Eye (tissue), 1 donor: Measurements from ENCODE around the gene NAV2.
A peak's percentile ranks its signal among the peaks of the same experiment; 100 is the strongest.
"Not testable (repeated sequence)": the region's sequence is repeated elsewhere in the genome, so short reads cannot be mapped to it uniquely, and the experiment has no call there.

Source experiments
- DNase-seq: peaks from one replicate; pipeline ENCODE4 v3.0.0-alpha.2; 2015

The NAV2 gene

DNA sequence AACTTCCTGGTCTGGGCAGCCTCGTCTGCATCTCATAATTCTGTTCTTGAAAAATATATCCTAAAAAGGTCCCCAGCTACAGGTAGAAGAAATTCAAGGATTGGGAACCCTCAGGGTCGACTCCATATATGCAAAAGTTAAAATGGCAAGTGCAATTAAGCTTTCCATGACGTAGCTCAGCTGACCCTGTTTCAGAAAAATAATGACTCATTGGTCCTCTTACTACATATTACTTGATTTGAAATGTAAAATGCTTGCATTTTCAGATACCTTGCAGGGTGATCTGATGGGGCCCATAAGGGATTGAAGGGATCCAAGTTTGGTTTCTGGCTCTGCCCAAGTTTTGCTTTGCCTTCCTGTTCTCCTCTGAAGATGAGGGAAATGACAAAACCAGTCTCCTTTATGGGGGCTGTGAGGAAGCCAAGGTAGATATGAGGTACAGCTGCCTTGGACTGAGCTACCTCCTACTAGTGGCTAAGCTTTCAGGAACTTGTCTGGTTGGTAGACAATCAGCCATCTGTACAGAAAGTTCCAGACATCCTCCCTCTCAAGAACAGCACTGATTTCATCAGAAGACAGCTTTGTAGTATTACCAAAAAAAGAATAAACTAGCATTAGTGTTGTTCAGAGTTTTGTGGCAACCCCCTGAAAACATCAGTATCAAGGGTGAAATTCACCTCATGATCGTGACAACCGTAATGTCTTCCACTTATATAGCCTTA is 270.3 kb downstream of the NAV2 start:
- DNase-seq: no peak

DNA sequence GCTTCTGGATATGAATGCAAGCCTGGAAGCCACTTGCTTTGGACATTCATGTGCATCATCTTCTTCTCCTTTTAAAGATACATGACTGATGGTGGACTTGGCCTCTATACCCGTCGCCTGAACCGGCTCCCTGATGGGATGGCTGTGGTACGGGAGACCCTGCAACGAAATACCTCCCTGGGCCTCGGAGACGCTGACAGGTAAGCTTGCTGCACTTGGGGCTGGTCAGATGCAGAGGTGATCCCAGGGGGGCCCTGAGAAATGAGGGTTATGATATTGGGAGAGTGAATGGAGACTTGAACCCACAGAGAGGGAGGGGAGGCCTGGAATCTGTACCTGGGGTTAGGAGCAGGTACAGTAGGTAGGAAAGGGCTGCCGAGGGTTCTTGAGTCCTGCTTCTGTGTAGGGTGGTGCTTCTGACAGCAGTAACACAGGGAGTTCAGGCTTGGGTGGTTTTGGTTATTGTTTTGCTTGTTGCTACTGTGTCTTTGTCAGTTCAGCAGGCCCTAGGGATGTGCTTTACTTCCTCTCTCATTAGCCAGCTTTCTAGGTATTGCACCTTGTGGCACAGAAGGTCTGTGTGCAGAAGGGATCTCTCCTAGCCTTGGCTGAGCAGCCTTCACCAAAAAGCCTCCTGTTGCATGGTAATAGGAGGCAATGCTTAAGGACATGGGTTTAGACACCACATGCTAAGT is 271.6 kb downstream of the NAV2 start:
- DNase-seq: no peak

DNA sequence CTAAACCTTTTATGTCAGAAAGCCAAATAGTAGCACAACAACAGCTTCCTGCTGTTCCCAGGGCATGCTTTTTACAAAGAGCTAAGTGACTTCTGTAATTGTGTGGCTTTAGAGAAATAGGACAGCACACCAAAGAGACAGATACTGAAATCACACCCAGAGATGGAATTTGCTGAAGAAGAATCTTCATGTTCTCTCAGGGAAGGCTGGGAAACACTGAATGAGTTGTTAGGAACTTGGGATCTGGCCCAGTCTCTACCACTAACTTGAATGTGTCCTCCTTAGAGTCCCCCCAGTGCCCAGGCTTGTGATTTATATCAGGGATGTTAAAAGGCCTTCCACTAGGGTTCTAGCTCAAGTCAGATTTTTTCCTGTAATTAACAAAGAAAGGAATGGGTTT is 272.5 kb downstream of the NAV2 start:
- no peak for DNase-seq

DNA sequence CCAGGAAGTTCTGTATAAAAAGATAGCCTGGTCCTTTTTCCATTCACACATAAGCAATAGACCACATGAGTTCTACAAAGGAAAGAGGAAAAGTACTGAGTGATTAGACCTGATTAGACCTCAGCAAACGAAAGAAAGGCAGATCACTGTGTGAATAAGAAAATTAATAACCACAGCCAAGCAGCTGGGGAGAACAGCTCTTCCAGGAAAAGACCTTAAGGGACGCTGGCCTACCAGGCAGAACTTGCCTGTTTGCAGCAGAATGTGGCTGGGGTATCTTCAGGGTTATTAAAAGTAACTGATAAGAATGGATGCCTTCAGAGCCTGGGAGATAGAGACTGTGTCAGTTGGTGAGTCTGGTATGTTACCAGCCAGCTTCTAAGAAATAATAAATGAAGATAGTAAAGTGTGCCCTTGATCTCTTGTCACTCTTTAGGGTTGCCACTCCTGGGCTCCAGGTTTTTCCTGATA is 274.7 kb downstream of the NAV2 start:
- no peak for DNase-seq

DNA sequence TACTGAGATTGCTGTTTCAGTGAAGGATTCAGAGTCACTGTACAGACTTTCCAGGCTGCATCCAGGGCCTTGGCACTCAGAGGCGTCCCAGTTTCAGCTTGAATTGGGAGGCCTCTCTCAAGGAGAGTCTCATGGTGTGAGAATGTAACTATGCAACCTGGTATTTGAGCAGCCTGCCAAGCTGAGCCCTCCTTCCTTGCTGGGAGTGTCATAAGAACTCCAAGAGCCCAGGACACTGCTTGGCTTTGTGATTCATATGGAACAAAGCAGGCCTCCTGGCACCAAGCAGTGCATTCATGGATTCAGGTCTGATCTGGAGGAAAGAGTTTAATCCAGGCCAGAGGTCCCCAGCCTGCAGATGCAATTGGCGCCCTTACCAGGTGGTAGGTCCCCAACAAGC is 276.0 kb downstream of the NAV2 start:
- no peak for DNase-seq

DNA sequence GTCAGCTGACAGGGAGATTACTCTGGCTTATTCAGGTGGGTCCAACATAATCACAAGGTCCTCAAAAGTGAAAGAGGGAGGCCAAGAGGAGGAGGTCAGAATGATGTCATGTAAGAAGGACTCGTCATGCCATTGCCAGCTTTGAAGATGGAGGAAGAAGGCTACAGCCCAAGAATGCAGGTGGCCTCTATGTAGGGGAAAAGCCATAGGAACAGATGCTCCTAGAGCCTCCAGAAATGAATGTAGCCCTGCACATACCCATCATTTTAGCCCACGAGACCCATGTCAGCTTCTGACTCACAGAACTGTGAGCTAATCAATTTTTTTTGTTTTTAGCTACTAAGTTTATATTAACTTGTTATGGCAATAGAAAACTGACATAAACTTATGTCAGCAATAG is 276.6 kb downstream of the NAV2 start:
- DNase-seq: no peak

DNA sequence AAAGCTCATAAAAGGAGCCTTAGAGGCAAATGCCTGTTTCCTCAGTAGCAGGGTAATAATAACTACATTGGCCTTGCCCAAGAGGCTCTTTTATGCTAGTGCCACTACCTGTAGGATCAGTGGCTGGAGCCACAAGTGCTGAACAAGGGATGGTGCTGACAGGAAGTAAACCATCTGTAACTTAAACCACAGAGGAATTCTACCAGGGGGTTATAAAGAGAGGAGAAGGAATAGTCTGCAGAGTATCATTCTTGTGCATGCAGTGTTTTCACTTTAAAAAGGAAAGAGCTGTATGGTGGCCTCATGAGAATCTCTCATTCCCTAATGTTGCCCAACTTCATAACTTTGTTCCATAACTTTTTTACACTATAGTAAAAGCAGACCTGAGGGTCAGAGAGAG is 279.5 kb downstream of the NAV2 start:
- DNase-seq: no peak

DNA sequence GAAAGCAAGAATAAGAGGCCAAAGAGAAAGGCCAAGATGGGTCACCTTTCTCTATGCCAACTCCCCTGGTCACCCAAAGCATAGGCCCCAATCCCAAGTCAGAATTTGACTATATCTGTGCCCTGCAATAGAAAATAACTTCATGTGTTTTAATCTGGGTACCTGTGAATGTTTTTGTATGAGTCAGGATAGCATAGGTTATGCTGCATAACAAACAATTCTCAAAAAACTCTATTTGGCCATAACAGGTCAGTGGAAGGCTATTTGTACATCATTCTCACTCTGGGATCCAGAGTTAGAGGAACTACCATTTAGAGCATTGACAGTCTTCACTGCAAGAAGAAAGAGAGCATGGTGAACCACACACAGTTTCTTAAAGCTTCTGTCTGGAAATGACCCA is 280.4 kb downstream of the NAV2 start:
- DNase-seq: no peak

DNA sequence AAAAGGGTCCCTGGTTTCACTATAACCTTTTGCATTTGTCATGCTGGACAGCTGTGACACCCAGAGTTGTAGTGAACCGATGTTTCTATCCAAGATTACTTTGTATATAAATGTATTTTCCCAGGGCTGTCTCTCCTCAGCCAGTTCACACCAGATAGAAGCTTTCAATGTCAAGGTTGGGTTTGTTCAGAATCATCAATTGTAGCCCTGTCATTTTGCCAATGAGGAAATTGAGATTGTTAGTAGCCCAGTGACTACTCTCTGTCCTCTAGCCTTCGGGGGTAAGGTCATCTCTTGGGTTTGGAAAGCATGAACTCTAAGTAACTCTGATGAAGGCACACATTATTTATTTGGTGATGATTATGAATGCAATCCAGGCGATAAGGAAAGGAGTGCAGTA is 282.0 kb downstream of the NAV2 start:
- DNase-seq: no peak

DNA sequence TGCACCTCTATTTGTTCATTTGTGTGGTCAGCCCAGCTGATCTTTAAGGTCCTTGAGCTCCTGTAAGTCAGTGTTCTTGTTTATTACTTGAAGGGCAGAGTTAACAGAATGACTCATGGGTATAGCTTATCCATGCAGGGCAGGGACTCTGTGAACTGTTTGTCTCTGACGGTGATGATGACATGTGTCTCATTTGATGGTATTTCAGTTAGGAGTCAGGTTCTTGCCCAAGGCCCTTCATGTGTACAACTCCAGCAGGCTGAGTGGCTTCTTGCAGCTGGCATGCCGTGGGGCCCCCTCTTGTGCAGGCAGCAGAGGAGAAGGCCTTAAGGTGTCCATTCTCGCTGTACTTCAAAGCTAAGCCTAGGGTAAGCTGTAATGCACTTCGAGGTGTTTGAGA is 282.5 kb downstream of the NAV2 start:
- DNase-seq: no peak

DNA sequence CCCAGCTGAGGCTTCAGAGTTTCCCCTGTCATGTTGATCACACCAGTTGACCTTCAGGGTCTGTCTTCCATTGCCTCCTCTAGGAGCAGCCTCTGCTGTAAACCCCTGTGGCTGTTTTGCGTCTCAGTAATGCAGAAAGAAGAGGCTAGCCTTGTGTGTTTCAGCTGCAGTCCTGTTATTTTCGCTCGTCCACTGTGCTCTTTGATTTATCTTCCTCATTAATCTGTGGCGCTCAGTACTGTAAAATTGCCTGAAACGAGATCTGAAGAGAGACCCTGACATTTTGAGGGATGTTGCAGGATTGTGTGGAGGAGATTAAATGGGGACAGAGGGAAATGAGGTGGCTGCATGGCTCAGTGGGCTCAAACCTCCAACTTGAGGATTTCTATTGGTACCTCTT is 283.9 kb downstream of the NAV2 start:
- no peak for DNase-seq

DNA sequence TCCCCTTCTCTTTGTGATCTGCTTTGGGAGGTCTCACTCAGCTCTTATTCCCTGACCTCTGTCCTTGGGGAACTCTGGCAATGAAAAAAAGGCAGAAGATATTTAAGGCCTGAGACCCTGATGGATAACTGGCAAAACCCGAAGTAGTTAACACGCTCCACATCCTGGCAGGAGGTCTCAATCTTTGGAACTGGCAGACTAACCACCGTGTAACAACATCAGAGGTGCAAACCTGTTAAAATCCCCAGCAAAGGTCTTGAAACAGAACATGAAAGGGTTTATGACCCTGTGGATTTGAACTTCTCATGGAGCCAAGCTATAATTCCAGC is 287.3 kb downstream of the NAV2 start:
- DNase-seq: no peak

DNA sequence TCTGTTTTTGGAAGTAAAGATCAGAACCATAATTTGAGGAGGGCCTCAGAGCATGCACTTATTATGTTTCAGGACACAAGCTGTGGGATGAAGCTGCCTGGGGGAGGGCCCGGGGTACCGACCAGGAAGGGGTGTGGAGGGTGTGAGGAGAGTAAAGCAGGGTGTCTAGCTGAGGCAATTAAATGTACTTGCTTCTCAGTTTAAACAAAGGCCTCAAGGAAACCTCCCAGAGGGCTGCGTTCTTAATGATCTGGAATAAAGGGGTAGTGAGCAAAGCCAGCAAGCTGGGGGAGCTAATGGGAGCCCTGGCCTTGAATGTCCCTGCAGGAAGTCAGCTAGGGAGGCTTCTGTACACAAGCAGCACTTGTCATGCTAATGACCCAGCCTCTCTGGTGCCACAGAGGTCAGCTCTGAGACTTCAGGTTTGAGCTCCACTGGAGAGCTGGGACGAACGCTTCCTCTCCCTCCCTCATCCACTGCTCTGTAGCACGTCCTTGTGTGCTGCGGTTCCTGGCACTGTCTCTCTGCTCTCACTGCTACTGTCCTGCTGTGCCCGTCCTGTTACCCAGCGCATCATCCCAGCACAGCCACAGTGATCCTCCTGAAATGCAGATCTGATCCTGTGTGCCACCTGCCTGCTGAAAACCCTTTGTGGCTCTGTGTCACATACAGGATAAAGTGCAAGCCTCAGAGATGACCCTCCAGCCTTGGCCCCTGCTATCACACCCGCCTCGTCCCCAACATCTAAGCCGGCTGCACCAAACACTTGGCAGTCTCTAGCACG is 287.9 kb downstream of the NAV2 start:
- DNase-seq: peak; percentile 92

DNA sequence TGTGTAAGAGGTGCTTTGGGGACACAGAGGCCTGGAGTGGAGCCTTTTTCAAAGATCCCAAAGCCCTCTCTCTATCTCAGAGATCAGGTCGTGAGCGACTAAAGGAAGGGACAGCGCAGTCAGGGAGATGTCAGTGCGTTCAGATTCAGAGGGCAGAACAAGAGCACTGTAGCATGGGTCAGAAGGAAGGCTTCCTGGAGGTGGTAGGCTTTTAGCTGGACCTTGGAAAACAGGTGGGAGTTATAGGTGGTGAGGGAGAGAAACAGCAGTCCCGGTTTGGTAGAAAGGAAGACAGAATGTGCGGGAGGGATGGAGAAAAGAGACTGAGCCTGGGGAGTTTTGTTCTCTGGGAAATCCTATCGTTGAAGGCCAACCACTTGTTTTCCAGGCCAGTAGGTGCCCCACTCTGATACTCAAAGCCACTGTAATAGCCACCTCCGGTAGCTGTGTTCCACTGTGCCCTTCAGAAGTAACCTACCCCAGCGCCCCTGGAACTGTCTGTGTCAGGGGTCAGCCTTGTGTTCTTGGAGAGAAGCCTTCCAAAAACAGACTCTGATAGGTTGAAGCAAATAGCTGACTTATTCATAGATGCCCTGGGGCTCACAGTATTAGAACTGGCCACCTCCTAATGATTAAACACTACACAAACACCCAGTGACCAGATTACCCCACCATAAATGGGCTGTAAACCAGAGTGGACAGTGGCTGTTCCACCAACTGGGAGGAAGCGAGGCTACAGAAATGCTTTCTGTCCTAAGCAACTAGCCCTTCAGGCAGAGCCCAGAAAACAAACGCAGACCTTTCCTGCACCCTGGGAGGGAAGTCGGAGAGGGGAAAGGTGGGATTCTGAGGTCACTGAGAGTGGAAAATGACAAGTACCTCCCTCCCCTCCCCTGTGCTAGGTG is 289.9 kb downstream of the NAV2 start:
- DNase-seq: no peak

DNA sequence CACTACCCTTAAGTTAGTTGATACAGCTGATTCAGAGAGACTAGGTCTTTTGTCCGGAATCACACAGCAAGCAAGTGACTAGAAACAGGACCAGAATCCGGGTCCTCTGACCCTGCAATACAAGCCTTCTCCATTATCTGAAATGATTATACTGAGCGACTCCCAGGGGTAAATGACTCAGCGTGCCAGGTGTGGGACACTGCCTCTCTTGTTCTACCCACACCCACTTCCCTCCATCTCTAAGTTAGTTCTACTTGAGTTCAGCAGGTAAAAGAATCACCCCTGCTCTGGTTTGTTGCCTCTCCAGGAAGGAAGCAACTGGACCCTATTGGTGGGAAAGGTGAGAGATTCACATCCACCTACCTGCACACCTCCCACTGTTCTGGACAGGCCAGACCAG is 290.7 kb downstream of the NAV2 start:
- no peak for DNase-seq

DNA sequence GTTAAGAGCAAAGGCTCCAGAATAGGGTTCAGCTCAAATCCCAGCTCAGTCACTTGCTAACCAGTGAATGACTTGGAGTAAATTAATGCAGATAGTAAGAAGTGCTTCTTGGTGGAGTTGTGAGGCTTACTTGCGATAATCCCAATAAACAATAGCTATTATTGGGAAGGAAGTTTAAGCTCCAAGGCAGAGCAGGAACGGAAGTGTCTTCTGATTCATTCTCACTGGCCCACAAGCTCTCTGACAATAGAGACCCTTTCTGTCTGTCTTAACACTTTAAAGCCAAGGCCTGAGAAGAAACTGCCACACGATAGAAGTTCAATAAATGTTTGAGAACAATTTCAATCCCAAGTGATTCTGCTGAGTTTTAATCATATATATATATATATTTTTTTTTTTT is 292.2 kb downstream of the NAV2 start:
- no peak for DNase-seq

DNA sequence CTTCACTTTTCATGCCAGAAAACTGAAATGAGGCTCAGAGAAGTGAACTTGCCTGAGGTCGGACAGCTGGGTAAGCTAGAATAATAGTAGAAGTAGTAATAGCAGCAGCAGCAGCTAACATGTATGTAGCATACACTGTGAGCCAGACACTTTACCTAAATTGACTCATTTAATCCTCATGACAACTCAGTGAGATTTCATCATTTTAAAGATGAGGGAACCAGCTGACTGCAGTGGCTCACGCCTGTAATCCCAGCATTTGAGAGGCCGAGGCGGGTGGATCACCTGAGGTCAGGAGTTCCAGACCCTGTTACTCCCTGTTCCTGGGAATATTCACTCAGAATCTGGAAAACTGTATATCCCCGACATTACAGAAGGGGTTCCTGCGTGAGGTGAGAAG is 293.1 kb downstream of the NAV2 start:
- no peak for DNase-seq

DNA sequence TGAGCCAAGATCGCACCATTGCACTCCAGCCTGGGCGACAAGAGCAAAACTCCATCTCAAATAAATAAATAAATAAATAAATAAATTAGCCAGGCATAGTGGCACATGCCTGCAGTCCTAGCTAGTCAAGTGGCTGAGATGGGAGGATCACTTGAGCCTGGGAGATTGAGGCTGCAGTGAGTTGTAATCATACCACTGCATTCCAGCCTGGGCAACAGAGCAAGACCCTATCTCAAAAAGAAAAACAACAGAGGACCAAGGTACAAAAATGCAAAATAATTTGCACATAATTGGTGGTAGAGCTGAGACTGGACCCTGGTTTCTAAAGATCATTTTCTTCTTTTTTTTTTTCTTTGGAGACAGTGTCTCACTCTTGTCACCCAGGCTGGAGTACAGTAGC is 294.0 kb downstream of the NAV2 start:
- DNase-seq: not testable (repeated sequence)

DNA sequence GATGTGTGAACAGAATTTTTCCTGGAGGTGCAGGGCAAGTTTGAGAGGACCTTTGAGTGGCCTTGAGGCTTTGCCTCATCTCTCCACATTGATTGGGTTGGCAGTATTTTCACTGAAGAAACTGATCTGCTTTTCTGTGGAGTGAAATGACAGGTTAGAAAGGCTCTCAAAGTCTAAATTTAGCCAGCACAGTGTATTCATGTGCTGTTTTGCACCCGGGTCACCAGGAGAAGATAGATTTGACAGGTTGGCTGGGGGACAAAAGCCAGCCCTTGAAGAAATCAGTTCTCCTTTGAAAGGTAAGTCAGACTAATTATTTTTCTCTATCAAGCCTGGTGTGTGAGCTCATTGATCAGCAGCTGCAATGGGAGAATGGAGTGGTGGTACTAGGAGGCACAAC is 294.7 kb downstream of the NAV2 start:
- DNase-seq: no peak

DNA sequence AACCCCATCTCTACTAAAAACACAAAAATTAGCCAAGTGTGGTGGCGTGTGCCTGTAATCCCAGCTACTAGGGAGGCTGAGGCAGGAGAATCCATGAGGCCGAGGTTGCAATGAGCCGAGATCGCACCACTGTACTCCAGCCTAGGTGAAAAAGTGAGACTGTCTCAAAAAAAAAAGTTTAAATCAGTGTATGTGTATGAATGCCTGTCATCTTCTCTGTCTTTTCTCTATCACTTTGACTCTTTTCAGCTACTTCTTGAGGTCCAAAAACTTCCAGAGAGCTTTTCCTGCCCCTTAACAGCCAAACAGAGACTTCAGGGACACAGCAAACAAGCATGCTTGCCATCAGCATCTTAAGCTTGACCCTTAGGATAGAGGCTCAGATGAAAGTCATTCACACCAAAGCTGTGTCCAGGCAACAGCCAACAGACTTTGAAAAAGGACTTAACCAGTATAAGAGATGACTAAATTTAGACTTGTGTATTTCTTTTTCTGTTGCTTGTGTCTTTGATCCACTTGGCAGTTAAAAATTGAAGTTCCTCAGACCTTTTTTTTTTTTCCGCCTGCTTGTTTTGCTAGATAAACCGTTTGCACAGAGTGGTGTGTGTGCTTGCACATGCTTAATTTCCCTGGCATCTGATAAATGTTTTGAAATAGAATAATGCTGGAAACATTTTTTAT is 295.7 kb downstream of the NAV2 start:
- no peak for DNase-seq

DNA sequence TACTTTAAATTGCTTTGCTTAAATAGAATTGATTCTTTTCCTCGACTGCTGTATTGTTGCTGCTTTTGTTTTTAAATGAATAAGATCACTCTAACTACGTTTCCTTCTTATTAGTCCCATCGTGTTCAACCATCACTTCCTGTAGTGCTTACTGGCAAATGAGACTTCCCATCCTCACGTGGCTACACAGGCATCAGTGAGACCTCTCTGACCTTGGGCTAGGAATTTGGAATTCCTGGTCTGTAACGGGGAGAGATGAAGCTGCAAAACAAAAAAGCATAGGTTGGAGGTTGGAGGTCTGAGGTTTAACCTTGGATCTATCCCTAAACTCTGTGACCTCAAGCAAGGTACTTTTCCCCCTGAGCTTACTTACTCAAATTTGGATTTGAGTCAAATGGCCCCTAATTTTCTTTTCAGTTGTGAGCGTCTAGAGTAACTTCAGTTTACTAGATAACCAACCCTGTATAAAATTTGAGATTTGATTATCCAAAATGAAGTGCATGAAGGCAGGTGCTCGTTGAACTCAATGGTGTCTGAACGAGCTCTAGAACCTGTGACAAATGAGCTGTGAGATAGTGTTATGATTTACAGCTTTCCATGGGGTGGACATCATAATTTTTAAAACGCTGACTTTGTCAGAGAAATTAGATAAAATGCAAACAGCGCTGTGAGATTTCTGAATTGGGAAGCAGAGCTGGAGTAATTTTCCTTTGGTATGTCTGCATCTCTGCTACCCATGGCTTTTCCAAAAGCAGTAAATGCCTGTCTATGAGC is 296.4 kb downstream of the NAV2 start:
- DNase-seq: no peak
